Stomach (tissue), 4 donors: Measurements from ENCODE around the gene DCAF11.

ENCODE experiments used
- EP300 ChIP-seq: sonication (generic); formaldehyde crosslinking; IDR thresholded peaks from one replicate; pipeline ENCODE4 v1.6.1; 2017; ENCODE audit warnings: antibody characterized with exemption
- POLR2A ChIP-seq, 4 donors: fragments of 450-650 bp; IDR thresholded peaks; one replicate each; pipeline ENCODE4 v1.6.1; 2016; ENCODE audit warnings: antibody characterized with exemption in 4 of 4, control low read depth in 2 of 4, mild to moderate bottlenecking in 1 of 4, moderate library complexity in 1 of 4
- POLR2AphosphoS5 ChIP-seq, 3 donors: sonication (generic); formaldehyde crosslinking; IDR thresholded peaks; one replicate each; pipeline ENCODE4 v1.6.1; 2016; ENCODE audit warnings: antibody characterized with exemption in 3 of 3
- TF ChIP-seq, protein P1 (sequence below), 7 experiments: fragments of 450-650 bp in 4 of 7; fragments of 200-600 bp in 3 of 7; sonication (generic) in 3 of 7; IDR thresholded peaks; one replicate each; pipeline ENCODE4 v1.5.1; 2016 to 2019; ENCODE audit warnings: antibody characterized with exemption in 7 of 7, control low read depth in 2 of 7, mild to moderate bottlenecking in 1 of 7

- TF ChIP-seq POLR2AphosphoS5 (IDR thresholded peaks at IDR 0.05) (no peak), POLR2A (IDR thresholded peaks at IDR 0.05) (no peak), EP300 (no peak)
- TF ChIP-seq, protein P1, sequence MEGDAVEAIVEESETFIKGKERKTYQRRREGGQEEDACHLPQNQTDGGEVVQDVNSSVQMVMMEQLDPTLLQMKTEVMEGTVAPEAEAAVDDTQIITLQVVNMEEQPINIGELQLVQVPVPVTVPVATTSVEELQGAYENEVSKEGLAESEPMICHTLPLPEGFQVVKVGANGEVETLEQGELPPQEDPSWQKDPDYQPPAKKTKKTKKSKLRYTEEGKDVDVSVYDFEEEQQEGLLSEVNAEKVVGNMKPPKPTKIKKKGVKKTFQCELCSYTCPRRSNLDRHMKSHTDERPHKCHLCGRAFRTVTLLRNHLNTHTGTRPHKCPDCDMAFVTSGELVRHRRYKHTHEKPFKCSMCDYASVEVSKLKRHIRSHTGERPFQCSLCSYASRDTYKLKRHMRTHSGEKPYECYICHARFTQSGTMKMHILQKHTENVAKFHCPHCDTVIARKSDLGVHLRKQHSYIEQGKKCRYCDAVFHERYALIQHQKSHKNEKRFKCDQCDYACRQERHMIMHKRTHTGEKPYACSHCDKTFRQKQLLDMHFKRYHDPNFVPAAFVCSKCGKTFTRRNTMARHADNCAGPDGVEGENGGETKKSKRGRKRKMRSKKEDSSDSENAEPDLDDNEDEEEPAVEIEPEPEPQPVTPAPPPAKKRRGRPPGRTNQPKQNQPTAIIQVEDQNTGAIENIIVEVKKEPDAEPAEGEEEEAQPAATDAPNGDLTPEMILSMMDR (IDR thresholded peaks at IDR 0.05): no peak
Measured at GRCh38 chr14:24136684-24137528, 22.3 kb downstream of the DCAF11 start.
